H1 (cell line): ENCODE data around the gene KCNC4. TPM values are rescaled to one million over a fixed set of nuclear protein-coding genes. Genes with fewer than 3 reads are reported as not detected.

ENCODE experiments used
- CTCF ChIA-PET: fragments of 300-600 bp; sonication (Branson Sonifier 250); formaldehyde crosslinking; loops from one replicate; lab custom pipeline; 2021; ENCODE audit not compliant: partially characterized antibody; lab: Charles Lee
- POLR2A ChIA-PET: fragments of 300-600 bp; sonication (Branson Sonifier 250); formaldehyde crosslinking; loops from one replicate; lab custom pipeline; 2021; ENCODE audit warnings: inconsistent platforms; ENCODE audit not compliant: partially characterized antibody; lab: Charles Lee
- DNase-seq, 2 experiments: peaks; one replicate each; pipeline versions ENCODE4 v3.0.0 to v3.0.0-alpha.2; 2010 to 2022; ENCODE audit warnings: low spot score in 2 of 2, low read depth in 1 of 2, mixed read lengths in 1 of 2
- FAIRE-seq: peaks from 2 replicates; lab custom pipeline; 2011; peaks lifted over from hg19 to GRCh38; lab: Jason Lieb, UNC
- H2AFZ ChIP-seq: 2 replicates; pipeline ENCODE4 v1.8.1; 2012; ENCODE audit warnings: low read length, inconsistent platforms
- H2AK5ac ChIP-seq: 2 replicates; pipeline ENCODE4 v1.6.1; 2013; ENCODE audit warnings: low read depth, low read length
- H2BK120ac ChIP-seq: replicated peaks from 2 replicates; pipeline ENCODE3; 2013; ENCODE audit warnings: low read depth, low read length, inconsistent platforms
- H2BK12ac ChIP-seq: 2 replicates; pipeline ENCODE4 v1.6.1; 2013; ENCODE audit warnings: low read depth, low read length
- H2BK15ac ChIP-seq: 2 replicates; pipeline ENCODE4 v1.6.1; 2013; ENCODE audit warnings: low read length
- H2BK20ac ChIP-seq: 2 replicates; pipeline ENCODE4 v1.6.1; 2013; ENCODE audit warnings: low read length
- H2BK5ac ChIP-seq: 2 replicates; pipeline ENCODE4 v1.6.1; 2013; ENCODE audit warnings: low read depth, low read length
- H3K14ac ChIP-seq: 2 replicates; pipeline ENCODE4 v1.6.1; 2013; ENCODE audit warnings: inconsistent platforms; ENCODE audit not compliant: insufficient read length
- H3K18ac ChIP-seq: 2 replicates; pipeline ENCODE4 v1.6.1; 2013; ENCODE audit warnings: low read length; ENCODE audit errors: extremely low read depth
- H3K23ac ChIP-seq: 2 replicates; pipeline ENCODE4 v1.6.1; 2013; ENCODE audit warnings: inconsistent platforms; ENCODE audit not compliant: insufficient read length
- H3K23me2 ChIP-seq: 2 replicates; pipeline ENCODE4 v1.6.1; 2013; ENCODE audit warnings: low read depth, low read length
- H3K27ac ChIP-seq: 2 replicates; pipeline ENCODE4 v1.6.1; 2011; ENCODE audit warnings: low read depth, low read length, inconsistent platforms
- H3K27me3 ChIP-seq, 4 experiments: replicated peaks in 1 of 4; 1 replicate in 1 of 4; 2 replicates in 3 of 4; pipeline versions ENCODE4 v1.6.1 to v1.8.1; 2011 to 2013; ENCODE audit warnings: low read length in 3 of 4, mild to moderate bottlenecking in 3 of 4, inconsistent platforms in 2 of 4, mixed read lengths in 2 of 4, moderate library complexity in 1 of 4; ENCODE audit not compliant: control insufficient read depth in 3 of 4, insufficient read depth in 3 of 4; ENCODE audit errors: extremely low read depth in 1 of 4
- H3K36me3 ChIP-seq, 4 experiments: 2 replicates each; pipeline versions ENCODE4 v1.6.1 to v1.8.1; 2011 to 2013; ENCODE audit warnings: mild to moderate bottlenecking in 4 of 4, low read length in 3 of 4, moderate library complexity in 2 of 4, control low read depth in 1 of 4, inconsistent platforms in 1 of 4; ENCODE audit not compliant: insufficient read depth in 4 of 4, control insufficient read depth in 2 of 4
- H3K4ac ChIP-seq: replicated peaks from 2 replicates; pipeline ENCODE3; 2013; ENCODE audit warnings: low read length, low read depth, mixed read lengths, inconsistent platforms; ENCODE audit not compliant: insufficient read length
- H3K4me1 ChIP-seq, 4 experiments: replicated peaks in 1 of 4; 1 replicate in 1 of 4; 2 replicates in 3 of 4; pipeline versions ENCODE4 v1.6.1 to v1.8.1; 2011 to 2013; ENCODE audit warnings: low read length in 3 of 4, inconsistent platforms in 2 of 4, mixed read lengths in 1 of 4; ENCODE audit not compliant: insufficient read depth in 4 of 4, control insufficient read depth in 3 of 4
- H3K4me2 ChIP-seq, 2 experiments: 2 replicates each; pipeline versions ENCODE4 v1.6.1 to v1.8.1; 2011 to 2013; ENCODE audit warnings: low read depth in 2 of 2, low read length in 2 of 2, control low read depth in 1 of 2, inconsistent platforms in 1 of 2, mild to moderate bottlenecking in 1 of 2; ENCODE audit not compliant: insufficient read depth in 1 of 2
- H3K4me3 ChIP-seq, 4 experiments: fragments of 200-600, 300-600 bp in 1 of 4; sonication (generic), shearing (Covaris generic), sonication (Bioruptor Twin) in 1 of 4; 2 replicates each; pipeline versions ENCODE4 v1.5.1 to v1.8.1; 2011 to 2016; ENCODE audit warnings: low read length in 4 of 4, low read depth in 3 of 4, control low read depth in 2 of 4, inconsistent platforms in 2 of 4, mild to moderate bottlenecking in 2 of 4, mixed read lengths in 1 of 4, moderate library complexity in 1 of 4; ENCODE audit not compliant: insufficient read depth in 2 of 4; ENCODE audit errors: extremely low read depth in 1 of 4
- H3K56ac ChIP-seq: replicated peaks from 2 replicates; pipeline ENCODE3; 2013; ENCODE audit warnings: low read depth, mild to moderate bottlenecking, mixed read lengths, low read length, inconsistent platforms; ENCODE audit not compliant: insufficient read length
- H3K79me1 ChIP-seq: 2 replicates; pipeline ENCODE4 v1.6.1; 2013; ENCODE audit warnings: low read depth, low read length, control low read depth
- H3K79me2 ChIP-seq, 2 experiments: 2 replicates each; pipeline versions ENCODE4 v1.6.1 to v1.8.1; 2012 to 2013; ENCODE audit warnings: low read length in 2 of 2, mild to moderate bottlenecking in 2 of 2, inconsistent platforms in 1 of 2; ENCODE audit not compliant: insufficient read depth in 2 of 2, control insufficient read depth in 1 of 2
- H3K9ac ChIP-seq, 4 experiments: replicated peaks in 1 of 4; 1 replicate in 1 of 4; 2 replicates in 3 of 4; pipeline versions ENCODE4 v1.6.1 to v1.8.1; 2011 to 2013; ENCODE audit warnings: low read depth in 3 of 4, low read length in 3 of 4, control low read depth in 2 of 4, mild to moderate bottlenecking in 2 of 4, moderate library complexity in 2 of 4, inconsistent platforms in 1 of 4; ENCODE audit errors: extremely low read depth in 1 of 4
- H3K9me3 ChIP-seq, 2 experiments: 2 replicates each; pipeline versions ENCODE4 v1.6.1 to v1.8.1; 2012 to 2013; ENCODE audit warnings: mild to moderate bottlenecking in 2 of 2, moderate library complexity in 2 of 2, control low read depth in 1 of 2, inconsistent platforms in 1 of 2, low read depth in 1 of 2, low read length in 1 of 2, mixed read lengths in 1 of 2; ENCODE audit not compliant: insufficient read depth in 2 of 2
- H4K20me1 ChIP-seq, 2 experiments: replicated peaks in 1 of 2; 2 replicates each; pipeline versions ENCODE3 to v1.8.1; 2011 to 2013; ENCODE audit warnings: inconsistent platforms in 2 of 2, low read length in 2 of 2, mild to moderate bottlenecking in 1 of 2; ENCODE audit not compliant: insufficient read depth in 2 of 2, control insufficient read depth in 1 of 2
- H4K5ac ChIP-seq: 2 replicates; pipeline ENCODE4 v1.6.1; 2013; ENCODE audit warnings: low read length, low read depth, mixed read lengths, inconsistent platforms; ENCODE audit not compliant: insufficient read length
- H4K8ac ChIP-seq: 2 replicates; pipeline ENCODE4 v1.8.0; 2013; ENCODE audit warnings: mild to moderate bottlenecking, moderate library complexity, low read length, inconsistent platforms; ENCODE audit not compliant: insufficient read depth; ENCODE audit errors: extremely low read depth
- H4K91ac ChIP-seq: replicated peaks from 2 replicates; pipeline ENCODE3; 2013; ENCODE audit warnings: low read length, mixed read lengths, inconsistent platforms; ENCODE audit not compliant: insufficient read length
- ATF3 ChIP-seq: IDR thresholded peaks from 2 replicates; pipeline ENCODE4 v1.6.1; 2011; ENCODE audit warnings: low read depth, mild to moderate bottlenecking, low read length; ENCODE audit not compliant: insufficient read depth
- EP300 ChIP-seq, 2 experiments: IDR thresholded peaks; 1 replicate in 1 of 2; 2 replicates in 1 of 2; pipeline ENCODE4 v1.6.1; 2011 to 2012; ENCODE audit warnings: low read depth in 2 of 2, low read length in 2 of 2, mild to moderate bottlenecking in 2 of 2, borderline replicate concordance in 1 of 2, inconsistent platforms in 1 of 2, moderate library complexity in 1 of 2
- KDM4A ChIP-seq: IDR thresholded peaks from one replicate; pipeline ENCODE4 v1.7.1; 2012; ENCODE audit warnings: low read depth, mild to moderate bottlenecking, moderate library complexity, low read length, inconsistent platforms; ENCODE audit not compliant: severe bottlenecking
- KDM5A ChIP-seq: fragments of 200-600 bp; IDR thresholded peaks from 2 replicates; pipeline ENCODE4 v1.7.1; 2012; ENCODE audit warnings: mild to moderate bottlenecking, low read length, inconsistent platforms, mixed read lengths
- POLR2A ChIP-seq, 2 experiments: IDR thresholded peaks; 1 replicate in 1 of 2; 2 replicates in 1 of 2; pipeline ENCODE4 v1.6.1; 2011; ENCODE audit warnings: low read depth in 2 of 2, low read length in 2 of 2, mild to moderate bottlenecking in 2 of 2; ENCODE audit errors: control extremely low read depth in 1 of 2
- RAD21 ChIP-seq, 2 experiments: IDR thresholded peaks in 1 of 2; conservative IDR thresholded peaks in 1 of 2; 2 replicates each; pipeline ENCODE4 v1.6.1; 2011; ENCODE audit warnings: low read depth in 2 of 2, low read length in 2 of 2, improper control_type of control experiment in 1 of 2, inconsistent platforms in 1 of 2, mild to moderate bottlenecking in 1 of 2, moderate library complexity in 1 of 2
- TBP ChIP-seq: IDR thresholded peaks from 2 replicates; pipeline ENCODE4 v1.6.1; 2011; ENCODE audit warnings: low read depth, low read length, improper control_type of control experiment
- WGBS, 2 experiments: shearing (Covaris generic) in 1 of 2; methylation state at CpG; one replicate each; pipeline versions ENCODE4 v1.1.6 to v1.1.7; 2013 to 2015; ENCODE audit warnings: low lambda C conversion rate in 2 of 2, mixed read lengths in 2 of 2, inconsistent platforms in 1 of 2, low coverage in 1 of 2, missing lambda C conversion rate in 1 of 2; ENCODE audit not compliant: insufficient replicate concordance in 2 of 2, insufficient coverage in 1 of 2, insufficient read length in 1 of 2; ENCODE audit errors: extremely low coverage in 1 of 2, missing lambda C conversion rate in 1 of 2; 5-methylcytosine and 5-hydroxymethylcytosine counted together
- polyA plus RNA-seq, 7 experiments: library from polyadenylated mRNA; depleted of rRNA in 3 of 7; stranded (reverse) in 5 of 7; unstranded in 2 of 7; fragments of >200 nt in 5 of 7; fragments of 200-250 nt in 2 of 7; gene quantifications; 1 replicate in 5 of 7; 2 replicates in 1 of 7; 4 replicates in 1 of 7; pipeline versions ENCODE4 v1.2.1 to v1.2.3, GENCODE V29; 2011 to 2013; ENCODE audit warnings: missing spikeins in 2 of 7, mixed read lengths in 2 of 7
- total RNA-seq: library from RNA; stranded (reverse); fragmentation: NEBNext Ultra II Directional; extraction: Animal tissue kit (Norgen Biotek cat#: 25700); gene quantifications from 2 replicates; pipeline ENCODE4 v1.2.1, GENCODE V29; 2021

KCNC4 gene
- total and polyA plus RNA-seq, 2 of the 8 experiments (the other 6 are each of a cell fraction or from before 2014, with no cell fraction given) = 8.1 to 11.2 TPM

GRCh38 chr1:110243146-110243545, 33.0 kb downstream of the KCNC4 start:
- H3K36me3 ChIP-seq = no peaks in the 10 kb centered on the region
- H4K5ac ChIP-seq = no peak overlapping the region
- H3K23me2 ChIP-seq = no peaks in the 10 kb centered on the region; the same call in 1 of the 2 replicates
- H3K4ac ChIP-seq = no peak overlapping the region
- peak overlapping the region; percentile 83 for H3K18ac ChIP-seq
- H3K27me3 ChIP-seq = no peaks in the 10 kb centered on the region; a peak in 3 of 7 replicates
- peak overlapping the region; percentile 92; the same call in 1 of the 2 replicates for H2BK12ac ChIP-seq
- H3K23ac ChIP-seq = no peak overlapping the region
- peak overlapping the region; percentile 39 for H4K91ac ChIP-seq
- no peak overlapping the region for H4K8ac ChIP-seq
- 61% methylated on average over 7 of the region's 7 CpGs; no CpG with 5 or more reads in 1 of the 2 experiments for WGBS, 2 experiments
- no peak overlapping the region for H3K14ac ChIP-seq
- DNase-seq (no peak), FAIRE-seq (no peak)
- CTCF ChIA-PET = interaction anchor here (0.9 to 4.0 kb wide), 2 partner anchors 48 to 70 kb away, joined by 3 to 21 read pairs; no protein-coding TSS in a partner anchor
- H3K9me3 ChIP-seq = no peaks in the 10 kb centered on the region
- H3K79me2 ChIP-seq = no peaks in the 10 kb centered on the region
- no peak overlapping the region for H2AFZ ChIP-seq
- no peak overlapping the region for H3K4me3 ChIP-seq
- no peak overlapping the region for H3K9ac ChIP-seq
- H2BK120ac ChIP-seq = peak overlapping the region; percentile 11
- no peaks in the 10 kb centered on the region for H3K79me1 ChIP-seq
- peak overlapping the region; percentile 40; the same call in 1 of the 2 replicates for H2BK5ac ChIP-seq
- H2AK5ac ChIP-seq = peak overlapping the region; percentile 80
- no peak overlapping the region for H3K56ac ChIP-seq
- H3K4me2 ChIP-seq = peak overlapping the region; percentile 39 to 60
- no peak overlapping the region for H3K27ac ChIP-seq
- peak overlapping the region; percentile 65 for H2BK15ac ChIP-seq
- H2BK20ac ChIP-seq = peak overlapping the region; percentile 90
- POLR2A ChIA-PET = no interaction called here
- no peaks in the 10 kb centered on the region for H4K20me1 ChIP-seq
- H3K4me1 ChIP-seq = peaks cover 0 to 21% (median 14%) of the 10 kb centered on the region in 4 experiments; a peak in 6 of 7 replicates
- no peak for TF ChIP-seq TBP
- TF ChIP-seq KDM5A = no peak
- TF ChIP-seq KDM4A = no peak
- TF ChIP-seq EP300 (IDR thresholded peaks at IDR 0.05; ENCODE audit: borderline replicate concordance in 1 of 2, low read depth in 2 of 2, low read length in 2 of 2) = no peak
- no peak for TF ChIP-seq ATF3
- no peak for TF ChIP-seq RAD21 (IDR thresholded peaks at IDR 0.05 in 1 of 2, conservative IDR thresholded peaks at IDR 0.05 in 1 of 2; ENCODE audit: low read depth in 2 of 2, low read length in 2 of 2)
- no peak for TF ChIP-seq POLR2A (IDR thresholded peaks at IDR 0.05; ENCODE audit: control extremely low read depth in 1 of 2, low read depth in 2 of 2, low read length in 2 of 2)
